Right hindlimb (tissue), 1 donor: Measurements from ENCODE around the gene PLSCR1.
A peak's percentile ranks its signal among the peaks of the same experiment; 100 is the strongest.

Experiments used
- DNase-seq: peaks from one replicate; pipeline ENCODE4 v3.0.0-alpha.2; 2018

PLSCR1 gene

GRCh38 chr3:146544002-146544928 is at the start of gene PLSCR1:
Gene PLSCR1 (minus strand): TSS chr3:146544607. CDS start chr3:146536552, 8,055 bp downstream.
- peak; percentile 92 for DNase-seq

GRCh38 chr3:146593776-146594175 is 49.4 kb upstream of the PLSCR1 start:
- no peak for DNase-seq

- no peak for DNase-seq
Observed at GRCh38 chr3:146590521-146590920, 46.1 kb upstream of the PLSCR1 start.

GRCh38 chr3:146589899-146590508 is 45.6 kb upstream of the PLSCR1 start:
- no peak for DNase-seq

- DNase-seq = no peak
Observed at GRCh38 chr3:146585156-146585555, 40.7 kb upstream of the PLSCR1 start.

GRCh38 chr3:146581951-146582467 is 37.6 kb upstream of the PLSCR1 start:
- DNase-seq = no peak

GRCh38 chr3:146581080-146581601 is 36.7 kb upstream of the PLSCR1 start:
- no peak for DNase-seq

- peak; percentile 27 for DNase-seq
Observed at GRCh38 chr3:146577662-146578061, 33.3 kb upstream of the PLSCR1 start.

GRCh38 chr3:146575636-146576035 is 31.2 kb upstream of the PLSCR1 start:
- DNase-seq = no peak

- DNase-seq = no peak
Observed at GRCh38 chr3:146574173-146574572, 29.8 kb upstream of the PLSCR1 start.

GRCh38 chr3:146569314-146569713 is 24.9 kb upstream of the PLSCR1 start:
- DNase-seq = no peak

- DNase-seq = no peak
Observed at GRCh38 chr3:146566138-146566537, 21.7 kb upstream of the PLSCR1 start.

GRCh38 chr3:146561879-146562278 is 17.5 kb upstream of the PLSCR1 start:
- no peak for DNase-seq

GRCh38 chr3:146561463-146561862 is 17.1 kb upstream of the PLSCR1 start:
- DNase-seq = no peak

- no peak for DNase-seq
Observed at GRCh38 chr3:146560678-146561077, 16.3 kb upstream of the PLSCR1 start.

- DNase-seq = no peak
Observed at GRCh38 chr3:146559388-146559787, 15.0 kb upstream of the PLSCR1 start.

- DNase-seq = no peak
Observed at GRCh38 chr3:146558781-146559180, 14.4 kb upstream of the PLSCR1 start.

GRCh38 chr3:146557745-146558144 is 13.3 kb upstream of the PLSCR1 start:
- no peak for DNase-seq

GRCh38 chr3:146555311-146555710 is 10.9 kb upstream of the PLSCR1 start:
- DNase-seq = no peak

GRCh38 chr3:146554151-146554760 is 9.8 kb upstream of the PLSCR1 start:
- no peak for DNase-seq

- no peak for DNase-seq
Observed at GRCh38 chr3:146550743-146551510, 6.5 kb upstream of the PLSCR1 start.

- DNase-seq = no peak
Observed at GRCh38 chr3:146550070-146550615, 5.7 kb upstream of the PLSCR1 start.
